NCI-H187 treated with DMSO at 0.1 percent for 48 hours (cell line): ENCODE data around the gene ACP3.
"Not testable (repeated sequence)": the region's sequence is repeated elsewhere in the genome, so short reads cannot be mapped to it uniquely, and the experiment has no call there.

Experiments
- DNase-seq: peaks from one replicate; lab custom pipeline; 2025; lab: John Stamatoyannopoulos, UW

Gene ACP3

GRCh38 chr3:132317229-132317948, at the start of gene ACP3:
TSS of gene ACP3 (plus strand) at chr3:132317407. CDS start at chr3:132317457, 50 bp downstream.
- DNase-seq: no peak

DNA sequence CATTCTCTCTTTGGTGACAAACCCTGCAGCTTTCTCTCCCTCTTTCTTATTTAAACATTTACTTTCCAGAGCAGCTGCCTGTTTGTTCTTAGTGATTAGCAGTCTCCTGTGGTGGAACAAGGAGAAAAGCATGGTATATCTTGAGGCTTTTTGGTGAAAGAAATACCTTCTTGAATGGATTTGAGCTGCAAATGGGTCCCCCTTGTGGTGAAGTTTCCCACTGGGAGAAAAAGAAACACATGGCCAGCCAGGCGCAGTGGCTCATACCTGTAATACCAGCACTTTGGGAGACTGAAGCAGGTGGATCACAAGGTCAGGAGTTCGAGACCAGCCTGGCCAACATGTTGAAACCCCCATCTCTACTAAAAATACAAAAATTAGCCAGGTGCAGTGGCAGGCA, 48.3 kb upstream of the ACP3 start:
- DNase-seq: no peak

DNA sequence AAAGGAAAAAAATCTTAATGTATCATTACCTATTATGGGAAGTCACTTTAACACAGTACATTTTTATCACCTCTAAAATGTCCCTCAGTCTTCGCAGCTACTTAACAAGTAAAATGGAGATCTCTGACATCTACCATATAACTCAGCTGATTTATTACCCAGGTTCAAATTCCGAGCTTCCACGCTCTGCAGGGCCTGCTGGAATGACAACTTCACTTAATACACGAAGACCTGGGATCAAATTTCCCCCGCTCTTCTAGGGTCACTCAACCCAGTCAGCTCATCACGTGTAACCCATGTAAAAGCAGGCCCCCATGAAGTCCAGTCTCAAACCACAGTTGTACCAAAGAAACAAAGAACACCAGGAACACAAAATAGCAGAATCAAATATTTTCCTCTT, 44.2 kb upstream of the ACP3 start:
- DNase-seq: no peak

DNA sequence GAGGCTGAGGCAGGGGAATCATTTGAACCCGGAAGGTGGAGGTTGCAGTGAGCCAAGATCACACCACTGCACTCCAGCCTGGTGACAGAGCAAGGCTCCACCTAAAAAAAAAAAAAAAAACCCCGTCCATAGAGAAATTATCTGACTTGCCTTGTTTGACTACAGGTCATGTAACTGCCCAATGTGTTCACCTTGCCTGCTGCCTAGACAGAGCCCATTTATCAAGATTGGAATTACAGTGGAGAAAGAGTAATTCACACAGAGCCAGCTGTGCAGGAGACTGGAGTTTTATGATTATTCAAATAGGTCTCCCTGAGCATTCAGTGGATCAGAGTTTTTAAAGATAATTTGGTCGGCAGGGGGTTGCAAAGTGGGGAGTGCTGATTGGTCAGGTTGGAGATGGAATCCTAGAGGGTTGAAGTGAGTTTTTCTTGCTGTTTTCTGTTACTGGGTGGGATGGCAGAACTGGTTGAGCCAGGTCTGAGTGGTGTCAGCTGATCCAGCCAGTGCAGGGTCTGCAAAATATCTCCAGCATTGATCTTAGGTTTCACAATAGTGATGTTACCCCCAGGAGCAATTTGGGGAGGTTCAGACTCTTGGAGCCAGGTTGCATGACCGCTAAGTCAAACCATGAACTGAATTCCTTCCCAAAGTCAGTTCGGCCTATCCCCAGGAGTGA, 40.8 kb upstream of the ACP3 start:
- no peak for DNase-seq

- no peak for DNase-seq
These were observed 38.2 kb upstream of the ACP3 start for GRCh38 chr3:132279030-132279429.

- DNase-seq: no peak
These were observed 33.8 kb upstream of the ACP3 start for GRCh38 chr3:132283440-132283839.

- DNase-seq: no peak
These were observed 33.2 kb upstream of the ACP3 start for GRCh38 chr3:132283916-132284405.

- no peak for DNase-seq
These were observed 32.2 kb upstream of the ACP3 start for GRCh38 chr3:132284781-132285619.

DNA sequence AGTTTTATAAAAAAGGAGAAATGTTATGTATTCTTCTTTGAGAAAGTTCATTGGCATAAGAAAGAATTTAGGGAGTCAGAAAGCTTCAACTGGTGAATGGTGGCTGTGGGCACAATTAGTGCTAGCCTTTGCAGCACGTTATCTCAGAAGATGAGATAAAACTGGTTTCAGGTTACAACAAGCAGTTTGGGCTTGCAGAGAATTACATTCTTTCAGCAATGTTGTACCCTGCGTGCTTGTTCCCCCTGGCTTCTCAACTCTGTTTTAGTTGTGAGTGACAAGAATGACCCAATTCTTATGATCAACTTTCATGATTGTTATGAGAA, 31.6 kb upstream of the ACP3 start:
- DNase-seq: no peak

DNA sequence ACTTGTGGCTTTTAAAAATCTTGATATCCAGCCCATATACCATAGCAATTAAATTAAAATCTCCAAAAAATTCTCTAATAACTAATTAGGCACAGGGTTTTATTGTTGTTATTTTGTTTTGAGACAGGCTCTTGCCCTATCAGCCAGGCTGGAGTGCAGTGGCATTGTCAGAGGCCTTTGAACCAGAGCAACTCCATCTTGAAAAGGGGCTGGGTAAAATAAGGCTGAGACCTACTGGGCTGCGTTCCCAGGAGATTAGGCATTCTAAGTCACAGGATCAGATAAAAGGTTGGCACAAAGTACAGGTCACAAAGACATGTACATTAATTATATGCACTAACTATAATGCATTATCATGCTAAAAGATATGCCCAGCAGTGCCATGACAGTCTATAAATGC, 31.2 kb upstream of the ACP3 start:
- no peak for DNase-seq

DNA sequence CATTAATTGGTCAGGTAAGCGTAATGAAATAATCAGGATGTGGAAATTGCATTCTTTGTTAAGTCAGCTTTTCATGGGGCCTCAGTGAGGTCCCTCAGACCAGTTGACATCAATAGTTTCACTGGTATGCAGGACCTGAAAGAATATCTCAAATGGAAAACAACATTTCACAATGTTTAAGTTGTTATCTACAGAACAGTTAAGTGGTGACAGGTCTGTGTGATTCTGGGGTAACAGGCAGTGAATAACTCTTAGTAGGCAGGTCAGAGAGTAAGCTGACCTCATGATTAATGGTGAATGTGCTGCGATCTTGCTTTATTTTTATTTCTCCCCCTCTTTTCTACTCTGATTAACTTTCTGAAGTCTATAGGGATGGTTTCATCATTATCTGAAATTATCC, 28.9 kb upstream of the ACP3 start:
- no peak for DNase-seq

- no peak for DNase-seq
These were observed 27.9 kb upstream of the ACP3 start for GRCh38 chr3:132289316-132289715.

- no peak for DNase-seq
These were observed 26.4 kb upstream of the ACP3 start for GRCh38 chr3:132290833-132291232.

GRCh38 chr3:132292042-132292441, 25.2 kb upstream of the ACP3 start:
- DNase-seq: no peak

- no peak for DNase-seq
These were observed 24.0 kb upstream of the ACP3 start for GRCh38 chr3:132293251-132293650.

DNA sequence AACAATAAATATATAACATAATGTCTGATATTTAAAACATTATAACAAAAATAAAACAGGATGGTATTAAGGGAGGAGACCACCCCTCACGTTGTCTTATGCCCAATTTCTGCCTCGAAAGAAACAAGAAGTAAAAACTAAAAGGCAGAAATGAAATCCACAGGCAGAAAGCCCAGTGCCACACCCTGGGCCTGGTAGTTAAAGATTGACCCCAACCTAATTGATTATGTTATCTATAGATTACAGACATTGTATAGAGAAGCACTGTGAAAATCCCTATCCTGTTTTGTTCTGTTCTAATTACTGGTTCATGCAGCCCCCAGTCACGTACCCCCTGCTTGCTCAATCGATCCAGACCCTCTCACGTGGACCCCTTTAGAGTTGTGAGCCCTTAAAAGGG, 22.3 kb upstream of the ACP3 start:
- no peak for DNase-seq

DNA sequence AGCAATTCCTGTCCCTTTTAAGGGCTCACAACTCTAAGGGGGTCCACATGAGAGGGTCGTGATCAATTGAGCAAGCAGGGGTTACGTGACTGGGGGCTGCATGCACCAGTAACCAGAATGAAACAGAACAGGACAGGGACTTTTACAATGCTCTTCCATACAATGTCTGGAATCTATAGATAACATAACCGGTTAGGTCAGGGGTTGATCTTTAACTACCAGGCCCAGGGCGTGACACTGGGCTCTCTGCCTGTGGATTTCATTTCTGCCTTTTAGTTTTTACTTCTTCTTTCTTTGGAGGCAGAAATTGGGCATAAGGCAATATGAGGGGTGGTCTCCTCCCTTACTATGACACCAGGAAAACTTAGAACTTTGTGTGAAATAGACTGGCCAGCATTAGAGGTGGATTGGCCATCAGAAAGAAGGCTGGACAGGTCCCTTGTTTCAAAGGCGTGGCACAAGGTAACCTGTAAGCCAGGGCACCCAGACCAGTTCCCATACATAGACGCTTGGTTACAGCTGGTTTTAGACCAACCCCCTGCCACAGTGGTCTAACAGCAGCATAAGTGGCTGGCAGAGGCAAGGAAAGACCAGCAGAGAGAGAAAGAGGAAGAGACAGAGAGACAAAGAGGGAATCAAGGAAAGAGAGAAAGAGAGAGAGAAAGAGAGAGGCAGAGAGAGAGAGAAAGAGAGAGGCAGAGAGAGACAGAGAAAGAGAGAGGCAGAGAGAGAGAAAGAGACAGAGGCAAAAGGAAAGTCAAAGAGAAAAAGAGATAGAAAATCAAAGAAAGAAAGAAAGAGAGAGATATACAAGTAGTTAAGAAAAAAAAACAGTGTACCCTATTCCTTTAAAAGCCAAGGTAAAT, 13.6 kb upstream of the ACP3 start:
- DNase-seq: not testable (repeated sequence)

- DNase-seq: not testable (repeated sequence)
These were observed 12.9 kb upstream of the ACP3 start for GRCh38 chr3:132304351-132304750.

- DNase-seq: not testable (repeated sequence)
These were observed 7.2 kb upstream of the ACP3 start for GRCh38 chr3:132310057-132310456.

DNA sequence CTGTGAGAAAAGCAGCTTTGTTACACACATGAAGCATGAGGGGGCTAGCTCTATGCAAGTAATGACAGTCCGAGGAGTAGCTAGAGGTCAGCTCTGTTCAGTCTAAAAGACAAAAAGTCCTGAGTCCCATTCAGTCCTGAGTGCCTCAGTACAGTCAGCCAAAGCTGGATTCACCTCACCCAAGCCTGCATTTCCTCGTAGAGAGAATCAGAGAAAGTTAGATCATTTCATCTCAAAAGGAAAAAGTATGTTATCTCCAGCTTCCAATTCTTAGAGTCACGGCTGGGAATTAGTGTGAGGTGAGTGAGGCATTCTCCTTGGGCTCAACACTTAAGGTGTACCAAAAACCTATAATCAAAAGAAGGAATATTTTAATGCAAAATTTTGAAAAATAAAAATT, 5.9 kb upstream of the ACP3 start:
- no peak for DNase-seq

- no peak for DNase-seq
These were observed 5.4 kb upstream of the ACP3 start for GRCh38 chr3:132311841-132312240.

DNA sequence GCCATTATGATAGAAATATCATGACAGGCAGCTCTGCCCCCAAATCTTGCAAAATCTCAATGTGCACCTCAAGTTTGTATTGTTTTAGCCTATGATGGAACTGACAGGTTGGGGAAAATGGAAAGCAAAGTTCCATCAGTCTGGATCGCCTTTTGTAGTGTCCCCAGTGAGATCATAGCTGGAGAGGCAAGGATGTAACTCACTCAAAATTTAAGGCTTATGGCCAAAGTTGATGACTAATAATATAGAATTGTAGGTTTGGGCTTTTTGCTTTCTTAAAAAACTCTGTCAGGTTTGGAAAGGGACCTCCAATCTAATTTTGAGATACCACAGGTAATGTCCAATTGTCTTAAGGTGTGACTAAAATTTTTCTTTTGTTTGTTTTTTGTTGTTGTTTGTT, 1.4 kb upstream of the ACP3 start:
- no peak for DNase-seq
